Measurements from ENCODE around the gene KLHL35.

The KLHL35 gene

GRCh38 chr11:75468534-75469340 lies 35.7 kb upstream of the KLHL35 start:
- no peaks in the 10 kb centered on the region for H3K27me3 ChIP-seq (ENCODE audit: insufficient read depth, poor library complexity, severe bottlenecking)
- ATAC-seq (ENCODE audit: low read depth) (no peak), DNase-seq (ENCODE audit: low spot score) (no peak)
- H3K27ac ChIP-seq (ENCODE audit: poor library complexity, severe bottlenecking), result no peak overlapping the region
- H3K36me3 ChIP-seq (ENCODE audit: low read depth), result no peaks in the 10 kb centered on the region
- H3K4me3 ChIP-seq (ENCODE audit: severe bottlenecking), result no peak overlapping the region
- no peak for TF ChIP-seq CTCF (IDR thresholded peaks at IDR 0.05; ENCODE audit: poor library complexity, severe bottlenecking)
- H3K4me1 ChIP-seq (ENCODE audit: insufficient read depth, poor library complexity, severe bottlenecking), result no peaks in the 10 kb centered on the region
- no peaks in the 10 kb centered on the region for H3K9me3 ChIP-seq (ENCODE audit: severe bottlenecking)

- Histone ChIP-seq H3K36me3 (ENCODE audit: low read depth) (no peaks in the 10 kb centered on the region), H3K9me3 (ENCODE audit: severe bottlenecking) (no peaks in the 10 kb centered on the region), H3K4me3 (ENCODE audit: severe bottlenecking) (no peak overlapping the region), H3K4me1 (ENCODE audit: insufficient read depth, poor library complexity, severe bottlenecking) (no peaks in the 10 kb centered on the region), H3K27ac (ENCODE audit: poor library complexity, severe bottlenecking) (no peak overlapping the region), H3K27me3 (ENCODE audit: insufficient read depth, poor library complexity, severe bottlenecking) (no peaks in the 10 kb centered on the region)
- DNase-seq (ENCODE audit: low spot score), result no peak
- ATAC-seq (ENCODE audit: low read depth), result no peak
- no peak for TF ChIP-seq CTCF (IDR thresholded peaks at IDR 0.05; ENCODE audit: poor library complexity, severe bottlenecking)
Observed at GRCh38 chr11:75467881-75468280, 34.9 kb upstream of the KLHL35 start.

- no peaks in the 10 kb centered on the region for H3K27me3 ChIP-seq (ENCODE audit: insufficient read depth, poor library complexity, severe bottlenecking)
- TF ChIP-seq CTCF (IDR thresholded peaks at IDR 0.05; ENCODE audit: poor library complexity, severe bottlenecking), result no peak
- no peak for DNase-seq (ENCODE audit: low spot score)
- ATAC-seq (ENCODE audit: low read depth), result no peak
- no peak overlapping the region for H3K27ac ChIP-seq (ENCODE audit: poor library complexity, severe bottlenecking)
- H3K36me3 ChIP-seq (ENCODE audit: low read depth), result no peaks in the 10 kb centered on the region
- no peaks in the 10 kb centered on the region for H3K9me3 ChIP-seq (ENCODE audit: severe bottlenecking)
- H3K4me3 ChIP-seq (ENCODE audit: severe bottlenecking), result no peak overlapping the region
- H3K4me1 ChIP-seq (ENCODE audit: insufficient read depth, poor library complexity, severe bottlenecking), result no peaks in the 10 kb centered on the region
Observed at GRCh38 chr11:75467311-75467710, 34.3 kb upstream of the KLHL35 start.

- no peaks in the 10 kb centered on the region for H3K27me3 ChIP-seq (ENCODE audit: insufficient read depth, poor library complexity, severe bottlenecking)
- ATAC-seq (ENCODE audit: low read depth), result no peak; the same call in 2 of the 3 replicates
- no peaks in the 10 kb centered on the region for H3K36me3 ChIP-seq (ENCODE audit: low read depth)
- H3K27ac ChIP-seq (ENCODE audit: poor library complexity, severe bottlenecking), result no peak overlapping the region
- H3K4me1 ChIP-seq (ENCODE audit: insufficient read depth, poor library complexity, severe bottlenecking), result no peaks in the 10 kb centered on the region
- no peak for DNase-seq (ENCODE audit: low spot score)
- H3K9me3 ChIP-seq (ENCODE audit: severe bottlenecking), result no peaks in the 10 kb centered on the region
- no peak overlapping the region for H3K4me3 ChIP-seq (ENCODE audit: severe bottlenecking)
- no peak for TF ChIP-seq CTCF (IDR thresholded peaks at IDR 0.05; ENCODE audit: poor library complexity, severe bottlenecking)
Observed at GRCh38 chr11:75465701-75466531, 32.9 kb upstream of the KLHL35 start.
